Measurements from ENCODE around the gene ZNF516. TPM values are rescaled to one million over a fixed set of nuclear protein-coding genes. Genes with fewer than 3 reads are reported as not detected.

ZNF516 gene
- polyA plus RNA-seq, 2 of the 4 experiments (the other 2 are of a cell fraction), result 3.9 to 4.9 TPM

DNA sequence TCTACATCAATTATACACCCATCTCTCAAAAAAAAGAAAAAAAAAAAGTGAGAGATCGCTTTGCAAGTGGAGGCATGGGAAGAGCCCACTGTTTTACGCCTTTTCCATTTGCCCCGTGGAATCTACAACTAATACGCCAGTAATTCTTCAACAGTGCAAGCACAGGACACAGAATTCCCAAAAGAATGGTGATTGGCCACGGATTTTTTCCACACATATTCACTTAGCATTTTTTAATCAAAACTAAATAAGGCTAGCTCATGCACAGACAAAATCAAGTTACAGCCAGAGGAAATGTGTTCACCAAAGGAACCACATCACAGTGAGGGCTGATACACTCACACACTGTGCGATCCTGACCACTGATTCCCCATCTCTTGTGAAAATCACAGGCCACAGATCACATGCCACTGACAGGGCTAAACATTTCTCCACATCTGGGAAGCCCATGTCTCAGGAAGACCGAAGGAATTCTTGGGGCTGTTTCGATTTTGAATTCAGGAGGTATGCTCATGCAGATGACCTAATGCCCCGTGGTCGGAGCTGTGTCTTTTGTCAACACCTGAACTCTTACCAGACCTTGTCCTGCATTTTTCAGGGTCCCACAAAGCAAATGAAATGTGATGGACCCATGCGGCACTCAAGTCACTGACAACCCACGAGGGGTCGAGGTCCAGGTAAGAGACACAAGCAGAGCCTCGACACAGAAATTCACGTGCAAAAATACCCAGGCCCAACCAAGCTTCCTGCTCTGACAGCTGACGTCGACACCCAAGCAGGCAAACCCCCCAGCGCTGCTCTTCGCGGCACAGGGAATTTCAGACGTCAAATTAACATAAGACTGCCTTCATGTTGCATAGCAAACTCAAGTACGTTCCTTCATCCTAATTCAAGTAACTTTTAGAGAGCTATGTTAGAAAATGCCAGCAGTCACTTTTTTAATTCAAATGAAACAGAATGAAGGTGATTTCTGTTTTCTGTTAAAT lies 69.6 kb downstream of the ZNF516 start:
- Histone ChIP-seq H3K4me1 (no peaks in the 10 kb centered on the region), H3K4me3 (no peak overlapping the region), H3K9me3 (no peaks in the 10 kb centered on the region), H3K27ac (no peak overlapping the region), H3K4me2 (no peak overlapping the region)
- FAIRE-seq (no peak), DNase-seq (ENCODE audit: low read depth in 1 of 2, low spot score in 1 of 2) (no peak), ATAC-seq (no peak)
- 89% methylated on average over 20 of the region's 22 CpGs for WGBS (ENCODE audit: missing lambda C conversion rate)
- ChIA-PET POLR2A (no interaction called here), CTCF (interaction anchor here (0.8 to 1.1 kb wide), 3 partner anchors 27 to 285 kb away, joined by 3 read pairs; no protein-coding TSS in a partner anchor)
- TF ChIP-seq ZNF302 (CRISPR knock-in tag; IDR thresholded peaks at IDR 0.05) (no peak), ZSCAN20 (CRISPR knock-in tag; IDR thresholded peaks at IDR 0.05) (no peak), CHD2 (IDR thresholded peaks at IDR 0.05; ENCODE audit: low read length, partially characterized antibody) (no peak), NR3C1 (IDR thresholded peaks at IDR 0.05) (no peak), CEBPB (IDR thresholded peaks at IDR 0.05) (no peak), RARB (CRISPR knock-in tag; IDR thresholded peaks at IDR 0.05) (no peak), CBX8 (IDR thresholded peaks at IDR 0.05) (no peak), RCOR1 (IDR thresholded peaks at IDR 0.05; ENCODE audit: low read depth, low read length) (no peak), MYC (IDR thresholded peaks at IDR 0.05; ENCODE audit: borderline replicate concordance, low read length) (no peak), PHF8 (IDR thresholded peaks at IDR 0.05; ENCODE audit: borderline replicate concordance, low read depth) (no peak), KDM5A (IDR thresholded peaks at IDR 0.05) (no peak), HES2 (IDR thresholded peaks at IDR 0.05) (no peak), RAD21 (conservative IDR thresholded peaks at IDR 0.05 in 1 of 2, IDR thresholded peaks at IDR 0.05 in 1 of 2) (no peak), RNF2 (IDR thresholded peaks at IDR 0.05; ENCODE audit: borderline replicate concordance, low read depth) (no peak), RFX5 (IDR thresholded peaks at IDR 0.05) (no peak), HDAC2 (IDR thresholded peaks at IDR 0.05) (no peak), CHD4 (IDR thresholded peaks at IDR 0.05; ENCODE audit: borderline replicate concordance) (no peak), CTCF (IDR thresholded peaks at IDR 0.05) (no peak)
- TF ChIP-seq, protein P1, sequence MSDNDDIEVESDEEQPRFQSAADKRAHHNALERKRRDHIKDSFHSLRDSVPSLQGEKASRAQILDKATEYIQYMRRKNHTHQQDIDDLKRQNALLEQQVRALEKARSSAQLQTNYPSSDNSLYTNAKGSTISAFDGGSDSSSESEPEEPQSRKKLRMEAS (IDR thresholded peaks at IDR 0.05), result no peak
- TF ChIP-seq, protein P2, sequence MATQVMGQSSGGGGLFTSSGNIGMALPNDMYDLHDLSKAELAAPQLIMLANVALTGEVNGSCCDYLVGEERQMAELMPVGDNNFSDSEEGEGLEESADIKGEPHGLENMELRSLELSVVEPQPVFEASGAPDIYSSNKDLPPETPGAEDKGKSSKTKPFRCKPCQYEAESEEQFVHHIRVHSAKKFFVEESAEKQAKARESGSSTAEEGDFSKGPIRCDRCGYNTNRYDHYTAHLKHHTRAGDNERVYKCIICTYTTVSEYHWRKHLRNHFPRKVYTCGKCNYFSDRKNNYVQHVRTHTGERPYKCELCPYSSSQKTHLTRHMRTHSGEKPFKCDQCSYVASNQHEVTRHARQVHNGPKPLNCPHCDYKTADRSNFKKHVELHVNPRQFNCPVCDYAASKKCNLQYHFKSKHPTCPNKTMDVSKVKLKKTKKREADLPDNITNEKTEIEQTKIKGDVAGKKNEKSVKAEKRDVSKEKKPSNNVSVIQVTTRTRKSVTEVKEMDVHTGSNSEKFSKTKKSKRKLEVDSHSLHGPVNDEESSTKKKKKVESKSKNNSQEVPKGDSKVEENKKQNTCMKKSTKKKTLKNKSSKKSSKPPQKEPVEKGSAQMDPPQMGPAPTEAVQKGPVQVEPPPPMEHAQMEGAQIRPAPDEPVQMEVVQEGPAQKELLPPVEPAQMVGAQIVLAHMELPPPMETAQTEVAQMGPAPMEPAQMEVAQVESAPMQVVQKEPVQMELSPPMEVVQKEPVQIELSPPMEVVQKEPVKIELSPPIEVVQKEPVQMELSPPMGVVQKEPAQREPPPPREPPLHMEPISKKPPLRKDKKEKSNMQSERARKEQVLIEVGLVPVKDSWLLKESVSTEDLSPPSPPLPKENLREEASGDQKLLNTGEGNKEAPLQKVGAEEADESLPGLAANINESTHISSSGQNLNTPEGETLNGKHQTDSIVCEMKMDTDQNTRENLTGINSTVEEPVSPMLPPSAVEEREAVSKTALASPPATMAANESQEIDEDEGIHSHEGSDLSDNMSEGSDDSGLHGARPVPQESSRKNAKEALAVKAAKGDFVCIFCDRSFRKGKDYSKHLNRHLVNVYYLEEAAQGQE (IDR thresholded peaks at IDR 0.05), result no peak

- Histone ChIP-seq H3K4me3 (no peak overlapping the region), H3K9me3 (no peaks in the 10 kb centered on the region), H3K27ac (no peak overlapping the region), H3K4me1 (no peaks in the 10 kb centered on the region), H3K4me2 (no peak overlapping the region)
- POLR2A ChIA-PET, result no interaction called here
- FAIRE-seq, result no peak
- no peak for ATAC-seq
- CTCF ChIA-PET, result no interaction called here
- WGBS (ENCODE audit: missing lambda C conversion rate), result 84% methylated on average over 6 of the region's 7 CpGs
- DNase-seq (ENCODE audit: low read depth in 1 of 2, low spot score in 1 of 2), result no peak
- TF ChIP-seq ZFP36 (IDR thresholded peaks at IDR 0.05; ENCODE audit: borderline replicate concordance, partially characterized antibody) (no peak), HES2 (IDR thresholded peaks at IDR 0.05) (no peak), EHMT2 (IDR thresholded peaks at IDR 0.05; ENCODE audit: low read depth) (no peak), ZNF302 (CRISPR knock-in tag; IDR thresholded peaks at IDR 0.05) (no peak), CHD2 (IDR thresholded peaks at IDR 0.05; ENCODE audit: low read length, partially characterized antibody) (no peak), HOXB13 (CRISPR knock-in tag; IDR thresholded peaks at IDR 0.05; ENCODE audit: low read depth) (no peak), CHD4 (IDR thresholded peaks at IDR 0.05; ENCODE audit: borderline replicate concordance) (no peak)
- TF ChIP-seq, protein P2 (IDR thresholded peaks at IDR 0.05), result no peak
- TF ChIP-seq, protein P3, sequence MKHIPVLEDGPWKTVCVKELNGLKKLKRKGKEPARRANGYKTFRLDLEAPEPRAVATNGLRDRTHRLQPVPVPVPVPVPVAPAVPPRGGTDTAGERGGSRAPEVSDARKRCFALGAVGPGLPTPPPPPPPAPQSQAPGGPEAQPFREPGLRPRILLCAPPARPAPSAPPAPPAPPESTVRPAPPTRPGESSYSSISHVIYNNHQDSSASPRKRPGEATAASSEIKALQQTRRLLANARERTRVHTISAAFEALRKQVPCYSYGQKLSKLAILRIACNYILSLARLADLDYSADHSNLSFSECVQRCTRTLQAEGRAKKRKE (CRISPR knock-in tag; IDR thresholded peaks at IDR 0.05; ENCODE audit: low read depth), result no peak
Measured at GRCh38 chr18:76422838-76423237, 72.2 kb downstream of the ZNF516 start.

Measured in A549 (cell line).